Hepatic stellate cell (primary cell): Measurements from ENCODE around the gene QRICH1.

Experiments used
- DNase-seq: peaks from one replicate; pipeline ENCODE4 v3.0.0; 2011; ENCODE audit warnings: low spot score

Gene QRICH1

GRCh38 chr3:48997714-48998637, 95.9 kb downstream of the QRICH1 start:
- DNase-seq: no peak

DNA sequence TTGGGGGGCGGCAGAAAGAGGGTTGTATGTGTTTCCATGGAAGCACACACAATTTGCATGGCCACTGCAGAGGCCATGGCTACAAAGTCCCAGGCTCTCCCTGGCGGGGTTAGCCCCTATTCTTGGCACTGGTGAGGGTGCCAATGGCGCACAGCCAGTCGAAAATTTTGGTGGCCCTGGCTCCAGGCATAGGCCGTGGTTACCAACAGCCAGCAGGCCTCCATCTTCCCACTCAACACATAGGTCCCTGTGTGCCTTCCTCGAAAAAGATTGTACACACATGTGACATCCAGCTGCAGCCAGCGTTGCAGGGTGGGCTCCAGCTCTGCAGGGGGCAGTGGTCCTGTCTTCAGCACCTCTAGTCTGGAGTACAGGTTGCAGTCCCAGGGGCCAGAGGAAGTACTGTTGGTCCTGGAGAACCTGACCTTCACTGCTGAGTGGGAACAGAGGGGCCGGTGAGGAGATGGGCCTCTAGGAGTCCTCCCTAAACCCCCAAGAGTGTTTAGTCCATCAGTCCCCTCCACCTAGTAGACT, 96.7 kb downstream of the QRICH1 start:
- DNase-seq: no peak

DNA sequence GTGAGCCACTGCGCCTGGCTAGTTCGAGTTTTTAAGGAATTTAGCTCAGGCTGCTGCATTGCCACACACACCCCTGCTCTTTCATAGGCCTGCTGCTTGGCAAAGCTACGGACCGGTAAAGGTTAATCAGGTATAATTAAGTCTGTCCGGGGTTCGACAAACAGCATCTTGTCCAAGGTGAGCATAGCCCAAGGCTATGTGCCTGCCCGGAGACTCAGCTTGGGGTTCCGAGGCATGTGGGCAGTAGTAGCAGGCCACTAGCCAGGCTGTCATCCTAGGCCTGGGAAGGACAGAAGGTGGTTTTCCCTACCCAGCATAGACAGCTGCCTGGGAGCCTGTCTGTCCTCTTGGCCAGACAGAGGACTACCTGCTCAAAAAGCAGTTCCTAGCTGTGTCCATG, 97.2 kb downstream of the QRICH1 start:
- DNase-seq: no peak

DNA sequence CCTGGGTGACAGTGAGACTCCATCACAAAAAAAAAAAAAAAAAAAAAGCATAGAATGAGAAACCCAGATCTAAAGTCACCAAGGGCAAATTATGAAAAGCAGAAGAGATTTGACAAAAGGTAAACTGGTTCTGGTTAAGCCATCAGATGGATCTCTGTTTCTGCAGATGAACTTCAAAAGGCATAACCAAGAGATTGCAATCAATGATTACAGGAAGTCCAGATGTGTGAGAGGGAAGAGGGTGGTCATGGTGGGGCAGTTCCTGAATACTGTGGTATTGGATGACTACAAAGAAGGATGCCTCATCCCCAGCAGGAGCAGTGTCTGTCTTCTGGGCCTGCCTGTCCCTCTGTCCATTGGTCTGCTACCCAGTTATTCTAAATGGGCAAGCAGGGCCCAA, 100.0 kb downstream of the QRICH1 start:
- no peak for DNase-seq

- no peak for DNase-seq
These were observed 101.9 kb downstream of the QRICH1 start for GRCh38 chr3:48991851-48992545.

GRCh38 chr3:48990636-48991469, 103.0 kb downstream of the QRICH1 start:
- DNase-seq: no peak

DNA sequence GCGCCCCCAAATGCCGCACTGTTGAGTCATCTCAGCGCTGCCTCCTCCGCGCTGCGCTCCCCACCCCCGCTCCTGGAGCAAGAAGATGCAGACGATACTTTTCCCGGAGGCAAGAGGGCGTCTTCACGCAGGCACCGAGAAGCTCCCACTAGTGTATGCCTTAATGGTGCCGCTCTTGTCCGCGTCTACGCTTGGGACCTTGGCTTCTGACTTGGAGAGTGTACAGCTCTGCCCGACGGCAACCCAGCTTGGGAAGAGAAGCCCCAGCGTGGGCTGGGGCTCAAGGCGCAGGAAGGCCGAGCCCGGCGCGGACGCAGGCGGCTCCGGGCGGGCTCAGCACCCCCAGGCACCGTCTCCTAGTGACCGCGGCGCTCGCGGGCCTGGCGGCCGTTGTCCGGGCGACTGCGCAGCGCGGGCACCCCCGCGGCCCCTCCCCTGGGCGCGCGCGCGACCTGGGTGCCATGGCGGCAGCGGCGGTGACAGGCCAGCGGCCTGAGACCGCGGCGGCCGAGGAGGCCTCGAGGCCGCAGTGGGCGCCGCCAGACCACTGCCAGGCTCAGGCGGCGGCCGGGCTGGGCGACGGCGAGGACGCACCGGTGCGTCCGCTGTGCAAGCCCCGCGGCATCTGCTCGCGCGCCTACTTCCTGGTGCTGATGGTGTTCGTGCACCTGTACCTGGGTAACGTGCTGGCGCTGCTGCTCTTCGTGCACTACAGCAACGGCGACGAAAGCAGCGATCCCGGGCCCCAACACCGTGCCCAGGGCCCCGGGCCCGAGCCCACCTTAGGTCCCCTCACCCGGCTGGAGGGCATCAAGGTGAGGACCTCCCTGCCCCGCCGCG, 103.9 kb downstream of the QRICH1 start, which contains the start of gene P4HTM:
TSS of gene P4HTM (plus strand) at position 446 of the 840 bp plus-strand sequence. CDS start at position 462, 16 bp downstream.
- peak; percentile 92 for DNase-seq

- DNase-seq: no peak
These were observed 104.6 kb downstream of the QRICH1 start for GRCh38 chr3:48989126-48989795.

- DNase-seq: no peak
These were observed 108.0 kb downstream of the QRICH1 start for GRCh38 chr3:48985831-48986376.

GRCh38 chr3:48984663-48985062, 109.2 kb downstream of the QRICH1 start:
- DNase-seq: no peak

- no peak for DNase-seq
These were observed 110.8 kb downstream of the QRICH1 start for GRCh38 chr3:48983096-48983495.

DNA sequence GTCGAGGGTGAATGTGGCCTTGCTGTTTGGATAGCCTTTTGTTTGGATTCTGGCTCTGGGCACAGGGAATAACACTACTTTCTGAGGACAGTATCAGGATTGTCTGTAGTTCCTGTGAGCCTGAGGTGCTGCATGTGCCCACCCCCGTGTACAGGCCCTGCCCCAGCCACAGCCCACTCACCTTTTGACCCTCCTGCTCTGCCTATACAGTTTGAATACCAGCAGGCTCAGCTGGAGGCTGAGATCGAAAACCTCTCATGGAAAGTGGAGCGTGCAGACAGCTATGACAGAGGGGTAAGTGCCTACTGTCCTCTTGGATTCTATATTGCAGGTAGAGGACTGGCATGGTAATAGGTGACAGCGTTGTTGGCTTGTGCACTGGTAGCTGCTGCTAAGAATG, 111.2 kb downstream of the QRICH1 start:
- DNase-seq: no peak

DNA sequence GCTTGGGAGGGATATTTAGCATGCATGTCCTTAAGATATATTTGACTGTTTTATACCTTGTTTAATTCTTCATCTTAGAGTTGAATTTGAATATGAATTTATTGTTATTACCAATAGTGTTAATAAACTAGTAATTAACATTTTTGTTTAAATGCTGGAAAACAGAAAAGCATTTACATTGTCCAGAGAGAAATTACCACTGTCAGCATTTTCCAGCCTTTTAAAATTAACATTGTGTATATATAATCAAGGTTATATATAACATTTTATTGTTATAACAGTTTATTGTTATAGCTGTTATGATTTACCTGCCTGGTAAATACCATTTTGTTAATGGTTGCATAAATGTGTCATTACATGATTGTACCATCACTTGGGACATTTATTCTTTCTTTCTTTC, 111.9 kb downstream of the QRICH1 start:
- no peak for DNase-seq

DNA sequence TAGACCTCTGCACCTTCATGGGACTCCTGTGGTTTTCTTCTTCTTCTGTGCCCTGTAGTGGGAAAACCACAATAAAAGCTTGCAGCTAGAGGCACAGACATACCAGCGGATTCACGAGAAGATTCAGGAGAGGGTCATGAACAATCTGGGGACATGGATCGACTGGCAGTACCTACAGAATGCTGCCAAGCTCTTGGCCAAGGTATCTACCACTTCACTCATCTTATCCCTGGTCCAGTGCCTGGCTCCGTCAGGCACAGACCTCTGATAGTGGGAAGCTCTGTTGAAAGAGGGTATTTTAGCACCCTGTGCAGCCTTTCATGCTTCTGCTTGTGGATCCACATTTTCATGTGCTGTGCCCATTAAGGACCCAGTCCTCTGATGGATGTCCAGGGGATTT, 113.6 kb downstream of the QRICH1 start:
- no peak for DNase-seq
